GM12874 (cell line): Measurements from ENCODE around the gene ALG9.

Source experiments
- TF ChIP-seq, protein P1 (sequence below): IDR thresholded peaks from 2 replicates; pipeline ENCODE4 v1.5.1; 2011; ENCODE audit warnings: low read depth, mild to moderate bottlenecking, control low read depth, low read length, moderate library complexity; ENCODE audit not compliant: insufficient read depth

ALG9 gene

DNA sequence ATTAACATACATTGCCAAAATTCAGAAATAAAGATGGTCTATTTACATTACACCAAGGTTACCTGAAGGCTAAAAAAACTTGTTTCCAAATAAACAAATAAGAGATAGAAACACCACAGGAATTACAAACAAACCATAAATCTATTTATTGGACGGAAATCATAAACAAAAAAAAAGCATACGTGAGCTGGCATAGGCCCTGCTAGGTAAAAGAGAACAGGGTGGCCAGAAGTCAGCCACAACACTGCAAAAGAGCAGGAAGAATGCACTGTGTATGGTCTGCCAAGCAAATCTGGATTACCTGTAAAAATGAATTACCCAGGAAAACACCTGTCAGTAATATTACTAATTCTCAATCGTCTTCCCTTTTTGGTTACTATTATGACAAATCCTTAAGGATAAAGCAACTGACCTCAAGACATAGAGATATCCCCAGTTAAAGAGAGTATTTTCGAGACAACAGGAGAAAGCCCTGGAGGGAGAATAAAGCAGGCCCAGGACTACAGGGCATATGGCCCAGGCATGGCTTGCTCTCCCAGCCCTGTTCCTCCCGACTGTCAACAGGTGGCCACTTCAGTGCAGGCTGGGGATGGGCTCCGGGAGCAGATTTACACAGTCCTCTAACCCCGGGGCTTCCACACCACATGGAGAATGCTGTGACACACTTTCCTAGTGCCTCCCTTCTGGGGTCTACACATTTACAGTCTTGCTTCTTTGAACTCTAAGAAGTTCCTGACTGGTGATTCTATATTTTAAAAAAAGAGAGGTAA, 123.2 kb downstream of the ALG9 start:
- TF ChIP-seq, protein P1, sequence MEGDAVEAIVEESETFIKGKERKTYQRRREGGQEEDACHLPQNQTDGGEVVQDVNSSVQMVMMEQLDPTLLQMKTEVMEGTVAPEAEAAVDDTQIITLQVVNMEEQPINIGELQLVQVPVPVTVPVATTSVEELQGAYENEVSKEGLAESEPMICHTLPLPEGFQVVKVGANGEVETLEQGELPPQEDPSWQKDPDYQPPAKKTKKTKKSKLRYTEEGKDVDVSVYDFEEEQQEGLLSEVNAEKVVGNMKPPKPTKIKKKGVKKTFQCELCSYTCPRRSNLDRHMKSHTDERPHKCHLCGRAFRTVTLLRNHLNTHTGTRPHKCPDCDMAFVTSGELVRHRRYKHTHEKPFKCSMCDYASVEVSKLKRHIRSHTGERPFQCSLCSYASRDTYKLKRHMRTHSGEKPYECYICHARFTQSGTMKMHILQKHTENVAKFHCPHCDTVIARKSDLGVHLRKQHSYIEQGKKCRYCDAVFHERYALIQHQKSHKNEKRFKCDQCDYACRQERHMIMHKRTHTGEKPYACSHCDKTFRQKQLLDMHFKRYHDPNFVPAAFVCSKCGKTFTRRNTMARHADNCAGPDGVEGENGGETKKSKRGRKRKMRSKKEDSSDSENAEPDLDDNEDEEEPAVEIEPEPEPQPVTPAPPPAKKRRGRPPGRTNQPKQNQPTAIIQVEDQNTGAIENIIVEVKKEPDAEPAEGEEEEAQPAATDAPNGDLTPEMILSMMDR: no peak

DNA sequence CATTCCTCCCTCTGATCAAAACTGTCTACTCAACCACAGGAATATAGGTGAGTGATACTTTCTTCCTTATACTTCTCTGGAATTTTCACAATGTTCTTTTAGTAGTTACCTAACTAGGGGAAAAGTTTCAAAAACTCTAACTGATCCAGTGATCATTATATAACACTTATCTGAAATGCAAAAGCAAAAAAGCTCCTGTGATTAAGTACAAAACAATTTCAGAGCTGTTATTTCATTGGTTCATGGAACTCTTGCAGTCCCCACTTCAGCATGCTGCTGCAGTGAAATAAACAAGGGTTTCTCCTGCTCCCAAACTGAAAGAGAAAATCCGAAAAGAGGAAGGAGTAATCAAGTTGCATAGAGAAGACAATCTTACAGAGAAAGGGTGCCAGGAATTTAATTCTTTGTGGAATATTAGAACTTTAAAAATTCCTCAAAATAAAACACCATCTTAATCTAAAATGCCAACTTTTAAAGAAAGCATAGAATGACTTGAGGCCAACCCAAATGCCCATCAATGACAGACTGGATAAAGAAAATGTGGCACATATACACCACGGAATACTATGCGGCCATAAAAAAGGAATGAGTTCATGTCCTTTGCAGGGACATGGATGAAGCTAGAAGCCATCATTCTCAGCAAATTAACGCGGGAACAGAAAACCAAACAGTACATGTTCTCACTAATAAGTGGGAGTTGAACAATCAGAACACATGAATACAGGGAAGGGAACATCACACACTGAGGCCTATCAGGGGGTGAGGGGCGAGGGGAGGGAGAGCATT, 125.5 kb downstream of the ALG9 start:
- TF ChIP-seq, protein P1: no peak

DNA sequence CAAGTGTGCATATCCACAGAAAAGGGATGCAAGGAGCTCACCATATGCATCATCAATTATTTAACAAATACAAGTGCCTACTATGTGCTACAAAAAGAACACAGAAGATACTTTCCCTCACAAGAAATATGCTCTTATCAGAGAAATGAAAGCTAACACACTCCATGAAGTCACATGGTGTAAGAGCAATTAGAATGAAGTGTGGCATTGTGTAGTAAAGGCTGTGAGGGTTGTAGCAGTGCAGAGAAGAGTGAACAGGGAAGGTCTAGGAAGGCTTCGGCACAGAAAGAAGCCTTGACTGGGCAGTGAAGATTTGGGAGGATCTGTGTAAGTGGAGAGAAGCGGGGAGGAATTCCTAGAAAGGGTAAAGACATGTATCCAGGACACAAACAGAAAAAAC, 127.7 kb downstream of the ALG9 start:
- TF ChIP-seq, protein P1: no peak

DNA sequence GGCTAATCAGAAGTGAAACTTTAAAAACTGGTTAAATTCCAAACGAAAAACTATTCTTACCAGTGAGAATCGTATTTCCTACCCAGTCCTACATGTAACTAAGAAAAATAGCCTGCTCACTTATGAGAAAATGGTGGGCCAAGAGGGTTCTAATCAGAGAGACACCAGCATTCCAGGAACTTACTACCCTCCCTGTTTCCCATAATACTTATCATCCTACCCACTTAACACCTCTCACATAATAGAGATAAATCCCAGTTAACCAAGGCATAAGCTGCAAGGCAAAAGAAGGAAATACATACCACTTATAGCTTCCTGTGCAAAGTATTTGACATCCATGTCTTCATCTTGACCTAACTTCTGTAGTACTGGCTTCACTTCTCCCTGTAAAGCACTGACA, 129.6 kb downstream of the ALG9 start:
- TF ChIP-seq, protein P1: no peak

DNA sequence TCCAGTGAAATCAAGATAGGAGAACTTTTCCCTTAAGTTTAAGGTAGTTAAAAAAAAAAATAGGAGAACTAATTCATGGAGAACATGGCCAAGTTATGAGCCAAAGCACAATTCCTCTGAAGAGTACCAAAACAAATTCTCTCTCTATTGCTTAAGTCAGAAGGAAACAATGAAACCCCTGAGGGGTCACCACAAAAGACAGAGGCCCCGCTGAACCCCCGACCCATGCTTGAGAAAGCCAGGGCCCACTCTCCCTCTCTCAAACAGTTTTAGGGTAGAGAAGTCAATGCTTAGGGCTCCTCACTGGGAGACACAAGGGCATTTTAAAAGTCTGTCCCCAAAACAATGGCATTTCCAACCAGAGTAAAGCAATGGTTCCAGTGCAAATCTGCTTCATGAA, 132.1 kb downstream of the ALG9 start:
- TF ChIP-seq, protein P1: no peak

DNA sequence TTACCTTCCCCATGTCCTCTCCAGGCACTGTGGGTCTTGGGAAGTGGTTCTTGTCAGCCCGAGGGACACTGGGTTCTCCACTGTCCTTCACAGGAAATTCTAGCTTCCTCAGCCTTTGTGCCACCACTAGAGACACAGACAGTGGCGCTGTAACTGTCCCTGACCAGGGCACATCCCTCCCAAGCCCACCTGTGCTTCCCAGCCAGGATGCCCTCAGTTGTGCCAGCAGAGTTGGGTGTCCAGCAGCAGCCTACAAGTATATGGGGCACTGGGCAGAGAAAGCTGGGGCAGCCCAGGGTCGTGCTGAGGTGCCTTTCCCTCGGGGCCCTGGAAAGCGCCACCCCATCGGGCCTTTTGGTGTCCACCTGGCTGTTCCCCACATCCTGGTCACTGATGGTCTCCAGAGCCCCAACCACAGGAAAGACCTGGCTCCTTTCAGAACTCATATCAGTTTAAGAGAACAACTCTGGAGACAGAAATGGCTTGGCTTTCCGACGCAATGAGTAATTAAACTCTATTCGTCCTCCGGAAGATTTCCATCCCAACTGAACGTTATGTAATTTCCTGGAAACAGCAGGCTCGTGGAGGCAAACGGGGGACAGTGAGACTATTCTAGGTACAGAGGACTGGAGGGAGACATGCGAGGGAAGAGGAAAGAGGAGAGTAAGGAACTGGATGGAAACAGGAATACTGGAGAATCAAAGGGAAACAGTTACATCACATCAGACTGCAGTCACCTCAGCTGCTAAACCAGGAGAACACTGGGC, 133.8 kb downstream of the ALG9 start:
- TF ChIP-seq, protein P1: no peak
